Loucy (cell line): Measurements from ENCODE around the gene SNX7.

Source experiments
- H2AFZ ChIP-seq: fragments of 200-600 bp; sonication (generic); 2 replicates; pipeline ENCODE4 v1.6.0; 2016; ENCODE audit warnings: antibody characterized with exemption, mild to moderate bottlenecking, low read length, moderate library complexity
- H3F3A ChIP-seq: fragments of 200-600 bp; 2 replicates; pipeline ENCODE4 v1.6.0; 2016; ENCODE audit warnings: antibody characterized with exemption, low read depth, mild to moderate bottlenecking
- H3K27me3 ChIP-seq: fragments of 200-600 bp; sonication (generic); 2 replicates; pipeline ENCODE4 v1.6.1; 2014; ENCODE audit warnings: low read length, mild to moderate bottlenecking; ENCODE audit not compliant: insufficient read depth, poor library complexity, severe bottlenecking
- H3K36me3 ChIP-seq: fragments of 200-600 bp; sonication (generic); 2 replicates; pipeline ENCODE4 v1.6.1; 2016; ENCODE audit warnings: low read length; ENCODE audit not compliant: insufficient read depth
- H3K4me1 ChIP-seq: fragments of 200-600 bp; sonication (generic); 2 replicates; pipeline ENCODE4 v1.5.1; 2014; ENCODE audit warnings: low read length, mild to moderate bottlenecking; ENCODE audit not compliant: insufficient read depth, poor library complexity, severe bottlenecking
- H3K4me2 ChIP-seq: fragments of 200-600 bp; sonication (generic); 2 replicates; pipeline ENCODE4 v1.6.0; 2014; ENCODE audit warnings: antibody characterized with exemption, low read length, low read depth, mild to moderate bottlenecking; ENCODE audit not compliant: poor library complexity, severe bottlenecking
- H3K4me3 ChIP-seq: fragments of 200-600 bp; sonication (generic); 2 replicates; pipeline ENCODE4 v1.5.1; 2014; ENCODE audit warnings: low read length, mild to moderate bottlenecking, mixed read lengths; ENCODE audit not compliant: poor library complexity, severe bottlenecking
- H3K79me2 ChIP-seq: fragments of 200-600 bp; sonication (generic); 2 replicates; pipeline ENCODE4 v1.6.1; 2014; ENCODE audit warnings: low read length; ENCODE audit not compliant: insufficient read depth
- H3K9ac ChIP-seq: fragments of 200-600 bp; sonication (generic); 2 replicates; pipeline ENCODE4 v1.6.0; 2014; ENCODE audit warnings: mild to moderate bottlenecking, low read depth, low read length, moderate library complexity; ENCODE audit not compliant: poor library complexity, severe bottlenecking
- H3K9me2 ChIP-seq: fragments of 200-600 bp; sonication (generic); replicated peaks from 2 replicates; pipeline ENCODE4 v1.6.1; 2016; ENCODE audit warnings: low read depth, low read length, mixed read lengths
- H3K9me3 ChIP-seq: fragments of 200-600 bp; sonication (generic); 2 replicates; pipeline ENCODE4 v1.6.1; 2014; ENCODE audit warnings: mild to moderate bottlenecking, antibody characterized with exemption, low read length, low read depth; ENCODE audit not compliant: insufficient read depth
- H4K20me1 ChIP-seq: fragments of 200-600 bp; sonication (generic); 2 replicates; pipeline ENCODE4 v1.6.0; 2014; ENCODE audit warnings: antibody characterized with exemption, low read length, mild to moderate bottlenecking; ENCODE audit not compliant: insufficient read depth, poor library complexity, severe bottlenecking
- CTCF ChIP-seq: fragments of 200-600 bp; sonication (generic); conservative IDR thresholded peaks from 2 replicates; pipeline ENCODE4 v1.5.1; 2014; ENCODE audit warnings: mild to moderate bottlenecking, antibody characterized with exemption, low read length
- EZH2phosphoT487 ChIP-seq: fragments of 200-600 bp; IDR thresholded peaks from 2 replicates; pipeline ENCODE4 v1.6.1; 2018; ENCODE audit warnings: antibody characterized with exemption, mild to moderate bottlenecking, moderate library complexity, borderline replicate concordance

The SNX7 gene

GRCh38 chr1:98764485-98764884 lies 103.0 kb downstream of the SNX7 start:
- no peaks in the 10 kb centered on the region for H3K9me2 ChIP-seq
- H3F3A ChIP-seq: no peaks in the 10 kb centered on the region
- no peak for TF ChIP-seq EZH2phosphoT487
- TF ChIP-seq CTCF: no peak
- no peaks in the 10 kb centered on the region for H3K27me3 ChIP-seq
- no peak overlapping the region for H3K4me3 ChIP-seq
- no peaks in the 10 kb centered on the region for H3K79me2 ChIP-seq
- peaks cover 5% of the 10 kb centered on the region for H3K4me1 ChIP-seq
- H4K20me1 ChIP-seq: no peaks in the 10 kb centered on the region
- H3K9ac ChIP-seq: no peak overlapping the region
- H3K9me3 ChIP-seq: no peaks in the 10 kb centered on the region
- no peaks in the 10 kb centered on the region for H3K36me3 ChIP-seq
- H2AFZ ChIP-seq: no peak overlapping the region
- H3K4me2 ChIP-seq: no peak overlapping the region

GRCh38 chr1:98766255-98766654 lies 104.7 kb downstream of the SNX7 start:
- no peaks in the 10 kb centered on the region for H4K20me1 ChIP-seq
- H3F3A ChIP-seq: no peaks in the 10 kb centered on the region
- no peak for TF ChIP-seq CTCF
- no peak for TF ChIP-seq EZH2phosphoT487
- H3K4me2 ChIP-seq: no peak overlapping the region
- no peaks in the 10 kb centered on the region for H3K36me3 ChIP-seq
- H3K9ac ChIP-seq: no peak overlapping the region
- H3K27me3 ChIP-seq: no peaks in the 10 kb centered on the region
- peaks cover 5% of the 10 kb centered on the region for H3K4me1 ChIP-seq
- no peaks in the 10 kb centered on the region for H3K9me3 ChIP-seq
- H2AFZ ChIP-seq: no peak overlapping the region
- H3K4me3 ChIP-seq: no peak overlapping the region
- H3K9me2 ChIP-seq: no peaks in the 10 kb centered on the region
- no peaks in the 10 kb centered on the region for H3K79me2 ChIP-seq

- no peak overlapping the region for H3K4me3 ChIP-seq
- no peaks in the 10 kb centered on the region for H3F3A ChIP-seq
- H3K4me1 ChIP-seq: no peaks in the 10 kb centered on the region
- no peaks in the 10 kb centered on the region for H3K79me2 ChIP-seq
- TF ChIP-seq EZH2phosphoT487 (no peak), CTCF (no peak)
- no peaks in the 10 kb centered on the region for H3K9me3 ChIP-seq
- H3K4me2 ChIP-seq: no peak overlapping the region
- no peaks in the 10 kb centered on the region for H4K20me1 ChIP-seq
- no peak overlapping the region for H2AFZ ChIP-seq
- H3K9ac ChIP-seq: no peak overlapping the region
- no peaks in the 10 kb centered on the region for H3K27me3 ChIP-seq
- H3K9me2 ChIP-seq: no peaks in the 10 kb centered on the region
- H3K36me3 ChIP-seq: no peaks in the 10 kb centered on the region
These were observed 107.6 kb downstream of the SNX7 start for GRCh38 chr1:98769162-98769561.
